HEK293T (cell line): ENCODE measurements around the gene PTP4A2.
"Not testable (repeated sequence)": the region's sequence is repeated elsewhere in the genome, so short reads cannot be mapped to it uniquely, and the experiment has no call there.

Experiments used
- CTCF ChIA-PET: fragments of 350-600 bp; formaldehyde crosslinking; extraction: SDS; loops from one replicate; lab custom pipeline; 2021; ENCODE audit warnings: antibody characterized with exemption, inconsistent platforms; lab: Yijun Ruan, JAX
- POLR2A ChIA-PET: fragments of 350-600 bp; formaldehyde crosslinking; extraction: SDS; loops from one replicate; lab custom pipeline; 2020; ENCODE audit warnings: antibody characterized with exemption, inconsistent platforms; lab: Yijun Ruan, JAX
- DNase-seq: peaks from one replicate; pipeline ENCODE4 v3.0.0; 2012; ENCODE audit warnings: mixed read lengths; ENCODE audit errors: extremely low spot score
- ARNT ChIP-seq: fragments of 450-650 bp; IDR thresholded peaks from 2 replicates; pipeline ENCODE4 v1.6.1; 2017; ENCODE audit warnings: mild to moderate bottlenecking
- BHLHE40 ChIP-seq: fragments of 450-650 bp; IDR thresholded peaks from 2 replicates; pipeline ENCODE4 v1.6.1; 2016; ENCODE audit warnings: mild to moderate bottlenecking, moderate library complexity, borderline replicate concordance
- CTBP1 ChIP-seq: fragments of 450-650 bp; IDR thresholded peaks from 2 replicates; pipeline ENCODE4 v1.6.1; 2016; ENCODE audit warnings: borderline replicate concordance
- ELF4 ChIP-seq: fragments of 450-650 bp; IDR thresholded peaks from 2 replicates; pipeline ENCODE4 v1.6.1; 2017; ENCODE audit warnings: antibody characterized with exemption
- FOXA1 ChIP-seq: fragments of 450-650 bp; IDR thresholded peaks from 2 replicates; pipeline ENCODE4 v1.6.1; 2016; ENCODE audit warnings: mild to moderate bottlenecking
- FOXK2 ChIP-seq: fragments of 450-650 bp; IDR thresholded peaks from 2 replicates; pipeline ENCODE4 v1.6.1; 2016; ENCODE audit warnings: mild to moderate bottlenecking
- FOXM1 ChIP-seq: fragments of 450-650 bp; IDR thresholded peaks from 2 replicates; pipeline ENCODE4 v1.6.1; 2017; ENCODE audit warnings: mild to moderate bottlenecking, borderline replicate concordance
- HDGF ChIP-seq: fragments of 450-650 bp; IDR thresholded peaks from 2 replicates; pipeline ENCODE4 v1.6.1; 2017; ENCODE audit warnings: antibody characterized with exemption, borderline replicate concordance
- L3MBTL2 ChIP-seq: fragments of 450-650 bp; conservative IDR thresholded peaks from 2 replicates; pipeline ENCODE4 v1.6.1; 2016; ENCODE audit warnings: mild to moderate bottlenecking
- LEF1 ChIP-seq: fragments of 450-650 bp; IDR thresholded peaks from 2 replicates; pipeline ENCODE4 v1.6.1; 2017; ENCODE audit warnings: mild to moderate bottlenecking, borderline replicate concordance
- NFRKB ChIP-seq: fragments of 450-650 bp; IDR thresholded peaks from 2 replicates; pipeline ENCODE4 v1.6.1; 2016; ENCODE audit warnings: mild to moderate bottlenecking, moderate library complexity
- SP1 ChIP-seq: fragments of 450-650 bp; IDR thresholded peaks from 2 replicates; pipeline ENCODE4 v1.6.1; 2017
- SUZ12 ChIP-seq: fragments of 450-650 bp; IDR thresholded peaks from 2 replicates; pipeline ENCODE4 v1.6.1; 2016; ENCODE audit warnings: mild to moderate bottlenecking
- TARDBP ChIP-seq: fragments of 450-650 bp; IDR thresholded peaks from 2 replicates; pipeline ENCODE4 v1.6.1; 2016
- ZNF384 ChIP-seq: fragments of 450-650 bp; IDR thresholded peaks from 2 replicates; pipeline ENCODE4 v1.6.1; 2016
- TF ChIP-seq, protein P1 (sequence below): fragments of 450-650 bp; IDR thresholded peaks from 2 replicates; pipeline ENCODE4 v1.6.1; 2016

PTP4A2 gene

GRCh38 chr1:31901838-31902509 is 36.2 kb downstream of the PTP4A2 start:
- POLR2A ChIA-PET = interaction anchor here (1.0 kb wide), 1 partner anchor 9 kb away, joined by 3 read pairs; no protein-coding TSS in a partner anchor
- TF ChIP-seq FOXK2 = no peak
- TF ChIP-seq, protein P1, sequence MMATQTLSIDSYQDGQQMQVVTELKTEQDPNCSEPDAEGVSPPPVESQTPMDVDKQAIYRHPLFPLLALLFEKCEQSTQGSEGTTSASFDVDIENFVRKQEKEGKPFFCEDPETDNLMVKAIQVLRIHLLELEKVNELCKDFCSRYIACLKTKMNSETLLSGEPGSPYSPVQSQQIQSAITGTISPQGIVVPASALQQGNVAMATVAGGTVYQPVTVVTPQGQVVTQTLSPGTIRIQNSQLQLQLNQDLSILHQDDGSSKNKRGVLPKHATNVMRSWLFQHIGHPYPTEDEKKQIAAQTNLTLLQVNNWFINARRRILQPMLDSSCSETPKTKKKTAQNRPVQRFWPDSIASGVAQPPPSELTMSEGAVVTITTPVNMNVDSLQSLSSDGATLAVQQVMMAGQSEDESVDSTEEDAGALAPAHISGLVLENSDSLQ = no peak
- no peak for TF ChIP-seq HDGF
- TF ChIP-seq TARDBP = no peak
- TF ChIP-seq ARNT = no peak
- TF ChIP-seq SUZ12 = no peak
- no peak for TF ChIP-seq L3MBTL2
- no peak for TF ChIP-seq NFRKB
- TF ChIP-seq ELF4 = no peak
- TF ChIP-seq BHLHE40 = no peak
- no peak for TF ChIP-seq ZNF384
- no peak for TF ChIP-seq CTBP1
- no peak for TF ChIP-seq FOXA1
- TF ChIP-seq FOXM1 = no peak
- no peak for DNase-seq
- CTCF ChIA-PET = no interaction called here

GRCh38 chr1:31900790-31901189 is 37.4 kb downstream of the PTP4A2 start:
- DNase-seq = no peak
- TF ChIP-seq CTBP1 = no peak
- no peak for TF ChIP-seq HDGF
- TF ChIP-seq FOXA1 = no peak
- no peak for TF ChIP-seq SUZ12
- TF ChIP-seq FOXM1 = no peak
- no peak for TF ChIP-seq NFRKB
- TF ChIP-seq ARNT = no peak
- TF ChIP-seq TARDBP = no peak
- TF ChIP-seq L3MBTL2 = no peak
- TF ChIP-seq ZNF384 = no peak
- no peak for TF ChIP-seq LEF1
- TF ChIP-seq FOXK2 = no peak
- no peak for TF ChIP-seq ELF4
- TF ChIP-seq, protein P1 = no peak
- no peak for TF ChIP-seq SP1
- no peak for TF ChIP-seq BHLHE40
- ChIA-PET POLR2A (no interaction called here), CTCF (no interaction called here)

DNA sequence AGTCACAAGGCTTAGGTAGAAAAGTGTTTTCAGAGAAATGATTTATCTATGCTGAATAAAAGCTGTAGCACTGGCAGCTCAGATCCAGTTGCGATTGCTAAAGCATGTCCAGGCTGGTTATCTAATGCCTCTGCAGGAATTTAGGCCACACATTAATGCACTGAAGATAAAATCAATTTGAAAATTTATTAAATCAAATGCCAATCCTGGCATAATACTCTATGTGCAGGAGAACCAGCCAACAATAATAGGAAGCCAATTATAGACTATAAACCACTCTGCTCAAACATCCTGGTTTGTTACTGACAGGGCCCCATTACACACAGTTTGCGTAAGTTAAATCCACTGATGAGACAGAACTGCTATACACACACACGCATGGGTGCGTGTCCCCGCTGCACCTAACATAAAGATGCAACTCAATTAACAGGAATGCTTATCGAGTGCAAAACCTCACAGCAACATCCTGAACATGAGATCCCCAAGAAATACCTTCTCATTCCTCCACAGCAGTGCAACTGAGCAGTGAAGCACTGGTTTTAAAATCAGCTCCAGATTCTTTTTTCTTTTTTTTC is 40.6 kb downstream of the PTP4A2 start:
- POLR2A ChIA-PET = no interaction called here
- DNase-seq = no peak
- TF ChIP-seq L3MBTL2 (no peak), FOXA1 (no peak), LEF1 (no peak), TARDBP (no peak), FOXM1 (no peak)
- TF ChIP-seq, protein P1 = peak; percentile 31
- CTCF ChIA-PET = interaction anchor here (0.6 kb wide), 1 partner anchor 8 kb away, joined by 3 read pairs; no protein-coding TSS in a partner anchor

GRCh38 chr1:31895474-31896198 is 42.5 kb downstream of the PTP4A2 start:
- POLR2A ChIA-PET, CTCF ChIA-PET, DNase-seq: not testable (repeated sequence)

DNA sequence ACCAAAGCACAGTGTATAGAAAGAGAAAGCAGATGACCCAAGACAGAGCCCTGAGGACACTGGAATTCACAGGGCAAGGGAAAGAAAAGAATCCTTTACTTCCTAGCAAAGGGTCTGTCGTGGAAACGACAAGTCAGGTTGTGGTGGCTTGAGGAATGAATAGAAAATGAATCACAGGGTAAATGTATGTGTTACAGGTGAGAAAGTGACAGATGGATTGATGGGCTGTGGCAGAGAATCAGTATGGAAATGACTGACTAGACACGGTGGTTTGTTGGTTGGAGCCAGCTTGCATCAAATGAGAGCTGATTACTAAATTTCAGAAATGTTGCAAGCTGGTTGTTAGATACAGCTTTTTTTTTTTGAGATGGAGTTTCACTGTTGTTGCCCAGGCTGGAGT is 46.9 kb downstream of the PTP4A2 start:
- ChIA-PET POLR2A (no interaction called here), CTCF (no interaction called here)
- no peak for TF ChIP-seq CTBP1
- TF ChIP-seq ZNF384 = no peak
- no peak for DNase-seq

DNA sequence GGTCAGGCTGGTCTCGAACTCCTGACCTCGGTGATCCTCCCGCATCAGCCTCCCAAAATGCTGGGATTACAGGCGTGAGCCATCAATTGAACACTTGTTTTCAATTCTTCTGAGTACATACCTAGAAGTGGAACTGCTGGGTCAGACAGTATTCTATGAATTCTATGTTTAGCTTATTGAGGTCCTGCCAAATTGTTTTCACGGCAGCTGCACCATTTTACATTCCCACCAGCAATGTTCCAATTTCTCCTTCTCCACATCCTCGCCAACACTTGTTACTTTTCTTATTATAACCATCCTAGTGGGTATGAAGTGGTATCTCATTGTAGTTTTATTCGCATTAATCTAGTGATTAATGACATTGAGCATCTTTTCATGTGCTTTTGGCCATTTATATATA is 49.9 kb downstream of the PTP4A2 start:
- POLR2A ChIA-PET = no interaction called here
- TF ChIP-seq ARNT = no peak
- no peak for TF ChIP-seq ELF4
- TF ChIP-seq, protein P1 = no peak
- TF ChIP-seq FOXM1 = no peak
- TF ChIP-seq TARDBP = no peak
- no peak for TF ChIP-seq CTBP1
- no peak for TF ChIP-seq ZNF384
- TF ChIP-seq FOXA1 = no peak
- no peak for TF ChIP-seq SP1
- no peak for TF ChIP-seq SUZ12
- no peak for TF ChIP-seq BHLHE40
- TF ChIP-seq NFRKB = no peak
- TF ChIP-seq FOXK2 = no peak
- no peak for TF ChIP-seq LEF1
- CTCF ChIA-PET = no interaction called here
- no peak for DNase-seq
